ENCODE results near the gene BMERB1. TPM values are rescaled to one million over a fixed set of nuclear protein-coding genes. Genes with fewer than 3 reads are reported as not detected.

The BMERB1 gene
- total and polyA plus RNA-seq, 7 experiments from 2014 or later = 0.51 to 8.2 (median 2.3) TPM

DNA sequence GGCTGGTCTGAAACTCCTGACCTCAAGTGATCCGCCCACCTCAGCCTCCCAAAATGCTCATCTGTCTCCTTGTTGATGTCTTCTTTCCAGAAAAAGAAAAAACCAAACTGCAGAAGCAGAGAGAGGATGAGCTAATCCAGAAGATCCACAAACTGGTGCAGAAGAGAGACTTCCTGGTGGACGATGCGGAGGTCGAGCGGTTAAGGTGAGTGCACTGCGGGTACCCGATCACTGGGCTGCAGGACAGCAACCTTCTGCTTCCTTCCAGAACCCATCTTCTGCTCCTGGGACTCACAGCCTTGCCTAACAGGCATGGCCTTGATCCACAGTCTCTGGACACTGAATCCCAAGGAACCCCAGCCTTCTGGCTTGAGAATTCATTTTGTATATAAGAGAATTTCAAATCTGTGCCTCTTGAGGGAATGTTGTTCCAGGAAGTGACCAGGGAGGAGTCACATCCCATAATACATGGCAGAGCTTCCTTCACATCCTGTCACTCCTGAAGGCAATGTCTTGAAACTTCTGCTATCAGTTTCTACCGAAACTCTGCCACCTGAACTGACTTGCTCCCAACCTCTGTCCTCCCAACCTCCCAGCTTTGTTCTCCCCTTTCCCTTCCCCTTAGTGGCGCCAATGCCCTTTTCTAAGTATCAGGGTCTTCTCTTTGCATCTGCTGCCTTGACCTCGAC, 146.9 kb downstream of the BMERB1 start:
- Histone ChIP-seq H3K9me3 (ENCODE audit: control insufficient read depth in 2 of 3, low read length in 3 of 3) (peaks cover 0 to 6% (median 0%) of the 10 kb centered on the region in 3 experiments), H3K4me1 (ENCODE audit: control insufficient read depth in 2 of 2, insufficient read depth in 2 of 2, low read length in 2 of 2) (no peaks in the 10 kb centered on the region), H3K4me3 (ENCODE audit: low read length) (no peak overlapping the region), H3K36me3 (ENCODE audit: control insufficient read depth in 2 of 3, insufficient read depth in 3 of 3, low read length in 3 of 3) (no peaks in the 10 kb centered on the region), H3K27ac (ENCODE audit: low read depth, low read length) (no peak overlapping the region), H3K27me3 (ENCODE audit: control insufficient read depth in 2 of 2, insufficient read depth in 2 of 2, low read length in 2 of 2) (no peaks in the 10 kb centered on the region)
- H3K4me3 Mint-ChIP-seq = no peak overlapping the region
- ChIA-PET POLR2A (no interaction called here), CTCF (interaction anchor here (0.6 to 0.7 kb wide), 2 partner anchors 8 to 62 kb away, joined by 3 read pairs; no protein-coding TSS in a partner anchor)
- intact Hi-C loops (cut with micrococcal nuclease) = no loop called here
- H3K27ac Mint-ChIP-seq = peak overlapping the region in 1 of 9 donors; percentile 52
- peaks cover 0 to 15% (median 8%) of the 10 kb centered on the region in 11 donors for H3K9me3 Mint-ChIP-seq
- peaks cover 6 to 28% (median 8%) of the 10 kb centered on the region in 5 donors for H3K36me3 Mint-ChIP-seq
- H3K4me1 Mint-ChIP-seq = peaks cover 0 to 5% (median 0%) of the 10 kb centered on the region in 7 donors
- DNase-seq (no peak), ATAC-seq (no peak)
- no peaks in the 10 kb centered on the region for H3K27me3 Mint-ChIP-seq

DNA sequence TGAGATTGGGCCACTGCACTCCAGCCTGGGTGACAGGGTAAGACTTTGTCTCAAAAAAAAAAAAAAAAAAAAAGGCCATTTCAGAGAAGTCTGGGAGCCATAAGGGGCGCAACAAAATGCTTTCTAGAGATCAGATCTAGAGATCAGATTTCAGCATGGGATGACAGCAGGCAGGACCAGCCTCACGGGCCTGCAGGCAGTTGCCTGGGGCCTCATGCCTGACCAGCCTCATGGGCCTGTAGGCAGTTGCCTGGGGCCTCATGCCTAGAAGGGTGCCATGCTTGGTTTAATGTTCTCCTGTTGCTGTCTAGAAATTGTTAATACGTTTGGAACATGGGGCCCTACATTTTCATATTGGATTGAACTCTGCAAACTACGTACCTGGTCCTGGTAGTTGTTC, 149.1 kb downstream of the BMERB1 start:
- ATAC-seq (no peak), DNase-seq (no peak)
- Histone ChIP-seq H3K4me1 (ENCODE audit: control insufficient read depth in 2 of 2, insufficient read depth in 2 of 2, low read length in 2 of 2) (no peaks in the 10 kb centered on the region), H3K36me3 (ENCODE audit: control insufficient read depth in 2 of 3, insufficient read depth in 3 of 3, low read length in 3 of 3) (peaks cover 0 to 11% (median 0%) of the 10 kb centered on the region in 3 experiments), H3K4me3 (ENCODE audit: low read length) (no peak overlapping the region), H3K9me3 (ENCODE audit: control insufficient read depth in 2 of 3, low read length in 3 of 3) (peaks cover 0 to 11% (median 0%) of the 10 kb centered on the region in 3 experiments), H3K27ac (ENCODE audit: low read depth, low read length) (no peak overlapping the region), H3K27me3 (ENCODE audit: control insufficient read depth in 2 of 2, insufficient read depth in 2 of 2, low read length in 2 of 2) (no peaks in the 10 kb centered on the region)
- ChIA-PET POLR2A (interaction anchor here (1.0 kb wide), 1 partner anchor 9 kb away, joined by 3 read pairs; no protein-coding TSS in a partner anchor), CTCF (no interaction called here)
- Mint-ChIP-seq H3K36me3 (peaks cover 8 to 48% (median 25%) of the 10 kb centered on the region in 5 donors), H3K9me3 (peaks cover 0 to 24% (median 8%) of the 10 kb centered on the region in 11 donors), H3K4me1 (peaks cover 0 to 8% (median 0%) of the 10 kb centered on the region in 7 donors), H3K27me3 (no peaks in the 10 kb centered on the region), H3K27ac (no peak overlapping the region), H3K4me3 (no peak overlapping the region)
- intact Hi-C loops (cut with micrococcal nuclease) = no loop called here

DNA sequence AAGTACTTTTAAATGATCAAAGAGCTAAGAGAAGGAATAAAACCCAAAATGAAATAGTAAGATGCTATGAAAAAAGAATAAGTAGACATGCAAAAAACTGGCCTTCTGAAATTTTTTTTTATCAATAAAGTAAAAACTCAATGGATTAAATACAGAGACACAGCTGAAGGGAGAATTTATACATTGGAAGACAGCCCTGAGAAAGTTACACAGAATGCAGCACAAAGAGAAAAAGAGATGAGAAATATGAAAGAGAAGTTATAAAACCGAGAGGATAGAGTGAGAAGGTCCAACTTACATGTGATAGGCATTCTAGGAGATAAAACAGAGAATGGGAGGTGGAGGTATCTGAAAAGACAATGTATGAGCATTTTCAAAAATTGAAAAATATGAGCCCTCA, 151.6 kb downstream of the BMERB1 start:
- no peaks in the 10 kb centered on the region for H3K27me3 ChIP-seq (ENCODE audit: control insufficient read depth in 2 of 2, insufficient read depth in 2 of 2, low read length in 2 of 2)
- CTCF ChIA-PET = interaction anchor here (0.6 kb wide), 1 partner anchor 39 kb away, joined by 3 read pairs; no protein-coding TSS in a partner anchor
- H3K4me3 ChIP-seq (ENCODE audit: low read length) = no peak overlapping the region
- peaks cover 8 to 55% (median 28%) of the 10 kb centered on the region in 5 donors for H3K36me3 Mint-ChIP-seq
- POLR2A ChIA-PET = interaction anchor here (1.3 kb wide), 1 partner anchor 82 kb away, joined by 3 read pairs; no protein-coding TSS in a partner anchor
- H3K4me3 Mint-ChIP-seq = no peak overlapping the region
- peaks cover 0 to 11% (median 0%) of the 10 kb centered on the region in 3 experiments for H3K9me3 ChIP-seq (ENCODE audit: control insufficient read depth in 2 of 3, low read length in 3 of 3)
- peak overlapping the region in 5 of 9 donors; percentile 2 to 98 (median 43) for H3K27ac Mint-ChIP-seq
- peaks cover 5 to 22% (median 13%) of the 10 kb centered on the region in 7 donors for H3K4me1 Mint-ChIP-seq
- no peaks in the 10 kb centered on the region for H3K27me3 Mint-ChIP-seq
- H3K36me3 ChIP-seq (ENCODE audit: control insufficient read depth in 2 of 3, insufficient read depth in 3 of 3, low read length in 3 of 3) = peaks cover 0 to 11% (median 0%) of the 10 kb centered on the region in 3 experiments
- DNase-seq = no peak
- H3K4me1 ChIP-seq (ENCODE audit: control insufficient read depth in 2 of 2, insufficient read depth in 2 of 2, low read length in 2 of 2) = peaks cover 7 to 12% of the 10 kb centered on the region in 2 donors
- H3K9me3 Mint-ChIP-seq = peaks cover 0 to 26% (median 8%) of the 10 kb centered on the region in 11 donors
- no peak overlapping the region for H3K27ac ChIP-seq (ENCODE audit: low read depth, low read length)
- intact Hi-C loops (cut with micrococcal nuclease) = no loop called here
- no peak for ATAC-seq

DNA sequence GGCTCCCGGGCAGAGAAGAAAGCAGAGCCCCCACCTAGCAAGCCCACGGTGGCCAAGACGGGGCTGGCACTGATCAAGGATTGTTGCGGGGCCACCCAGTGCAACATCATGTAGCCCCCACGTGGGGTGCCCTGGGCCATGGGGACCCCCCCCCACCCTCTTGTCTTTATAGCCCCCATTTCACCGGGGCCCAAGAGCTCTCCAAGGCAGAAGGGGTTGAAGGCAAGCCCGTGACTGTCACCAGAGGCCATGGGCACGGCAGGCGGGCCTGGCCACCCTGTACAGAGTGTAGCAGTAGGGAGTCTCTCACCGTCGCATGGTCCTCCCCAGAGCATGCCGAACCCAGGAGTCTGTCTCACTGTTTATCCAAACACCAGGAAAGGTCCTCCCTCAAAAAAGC, 152.3 kb downstream of the BMERB1 start:
- ATAC-seq (no peak), DNase-seq (no peak)
- ChIA-PET POLR2A (interaction anchor here (1.3 kb wide), 1 partner anchor 81 kb away, joined by 3 read pairs; no protein-coding TSS in a partner anchor), CTCF (no interaction called here)
- Mint-ChIP-seq H3K36me3 (peaks cover 8 to 57% (median 28%) of the 10 kb centered on the region in 5 donors), H3K4me1 (peaks cover 12 to 26% (median 17%) of the 10 kb centered on the region in 7 donors), H3K27me3 (no peaks in the 10 kb centered on the region), H3K27ac (peak overlapping the region in 4 of 9 donors; percentile 25 to 98 (median 79)), H3K9me3 (peaks cover 0 to 26% (median 8%) of the 10 kb centered on the region in 11 donors), H3K4me3 (no peak overlapping the region)
- H3K36me3 ChIP-seq (ENCODE audit: control insufficient read depth in 2 of 3, insufficient read depth in 3 of 3, low read length in 3 of 3) = peaks cover 0 to 11% (median 0%) of the 10 kb centered on the region in 3 experiments
- peaks cover 0 to 11% (median 0%) of the 10 kb centered on the region in 3 experiments for H3K9me3 ChIP-seq (ENCODE audit: control insufficient read depth in 2 of 3, low read length in 3 of 3)
- intact Hi-C loops (cut with micrococcal nuclease) = no loop called here
- no peak overlapping the region for H3K4me3 ChIP-seq (ENCODE audit: low read length)
- H3K27ac ChIP-seq (ENCODE audit: low read depth, low read length) = no peak overlapping the region
- peaks cover 14 to 19% of the 10 kb centered on the region in 2 donors for H3K4me1 ChIP-seq (ENCODE audit: control insufficient read depth in 2 of 2, insufficient read depth in 2 of 2, low read length in 2 of 2)
- H3K27me3 ChIP-seq (ENCODE audit: control insufficient read depth in 2 of 2, insufficient read depth in 2 of 2, low read length in 2 of 2) = no peaks in the 10 kb centered on the region

DNA sequence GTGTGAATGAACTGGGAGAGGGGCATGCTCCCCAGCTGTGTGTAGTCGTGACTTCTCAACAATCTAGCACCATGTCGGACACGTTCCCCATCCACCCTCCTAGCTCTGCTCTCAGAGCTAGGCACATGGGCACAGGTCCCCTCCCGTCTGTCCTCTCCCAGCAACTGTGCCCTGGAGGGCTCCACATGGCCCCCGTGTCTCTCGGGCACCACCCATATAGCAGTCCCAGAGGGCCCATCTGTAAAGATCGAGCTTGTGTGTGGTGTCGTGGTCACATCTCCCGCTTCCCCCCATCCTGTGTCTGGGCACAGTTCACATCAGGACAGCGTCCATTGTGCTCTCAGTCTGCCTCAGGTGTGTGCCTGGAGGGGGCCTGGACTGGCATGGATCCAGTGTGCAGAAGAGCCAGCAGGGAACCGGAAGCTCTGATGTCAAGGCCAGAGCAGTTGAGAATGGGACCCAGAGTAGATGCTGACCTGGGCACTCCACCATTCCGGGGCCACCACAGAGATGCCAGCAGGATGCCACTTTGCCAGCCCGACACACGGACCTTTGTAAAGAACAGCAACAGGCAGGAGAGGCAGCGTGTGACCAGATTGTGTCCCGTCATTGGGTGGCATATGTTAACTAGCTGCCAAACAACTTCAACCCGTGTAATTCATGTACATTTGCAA, 152.9 kb downstream of the BMERB1 start:
- Mint-ChIP-seq H3K36me3 (peaks cover 8 to 57% (median 28%) of the 10 kb centered on the region in 5 donors), H3K9me3 (peaks cover 0 to 26% (median 8%) of the 10 kb centered on the region in 11 donors), H3K4me3 (peak overlapping the region in 1 of 10 donors; percentile 45), H3K4me1 (peaks cover 13 to 28% (median 20%) of the 10 kb centered on the region in 7 donors), H3K27me3 (no peaks in the 10 kb centered on the region), H3K27ac (peak overlapping the region in 6 of 9 donors; percentile 25 to 98 (median 54))
- CTCF ChIA-PET = no interaction called here
- no peak overlapping the region for H3K4me3 ChIP-seq (ENCODE audit: low read length)
- no peak for DNase-seq
- intact Hi-C loops (cut with micrococcal nuclease) = no loop called here
- no peak overlapping the region for H3K27ac ChIP-seq (ENCODE audit: low read depth, low read length)
- peaks cover 16 to 22% of the 10 kb centered on the region in 2 donors for H3K4me1 ChIP-seq (ENCODE audit: control insufficient read depth in 2 of 2, insufficient read depth in 2 of 2, low read length in 2 of 2)
- ATAC-seq = no peak
- H3K9me3 ChIP-seq (ENCODE audit: control insufficient read depth in 2 of 3, low read length in 3 of 3) = peaks cover 0 to 11% (median 0%) of the 10 kb centered on the region in 3 experiments
- H3K36me3 ChIP-seq (ENCODE audit: control insufficient read depth in 2 of 3, insufficient read depth in 3 of 3, low read length in 3 of 3) = peaks cover 0 to 11% (median 0%) of the 10 kb centered on the region in 3 experiments
- POLR2A ChIA-PET = interaction anchor here (0.6 to 5.9 kb wide), 3 partner anchors 56 to 80 kb away, joined by 3 to 50 read pairs (median 3); partner anchors contain the start of gene MARF1
- H3K27me3 ChIP-seq (ENCODE audit: control insufficient read depth in 2 of 2, insufficient read depth in 2 of 2, low read length in 2 of 2) = no peaks in the 10 kb centered on the region

DNA sequence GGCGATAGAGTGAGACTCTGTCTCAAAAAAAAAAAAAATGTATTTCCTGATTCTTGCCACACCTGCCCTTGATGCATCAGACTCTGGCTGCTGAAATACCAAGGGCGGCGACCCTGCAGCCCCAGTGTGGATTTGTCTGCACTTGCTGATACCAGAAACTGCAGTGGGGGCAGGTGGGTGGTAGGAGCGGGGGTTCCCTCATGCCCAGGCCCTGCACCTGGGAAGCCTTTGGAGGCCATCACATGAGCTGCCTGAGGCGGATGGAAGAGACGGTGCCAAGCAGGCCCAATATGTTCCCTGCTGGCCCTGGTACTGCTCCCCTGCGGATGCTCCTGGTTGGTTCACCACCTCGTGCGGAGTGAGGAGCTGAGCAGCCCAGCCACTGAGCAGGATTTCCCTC, 157.9 kb downstream of the BMERB1 start:
- H3K27me3 Mint-ChIP-seq = no peaks in the 10 kb centered on the region
- no peak for DNase-seq
- Histone ChIP-seq H3K4me1 (ENCODE audit: control insufficient read depth in 2 of 2, insufficient read depth in 2 of 2, low read length in 2 of 2) (peaks cover 20 to 24% of the 10 kb centered on the region in 2 donors), H3K27ac (ENCODE audit: low read depth, low read length) (peak overlapping the region; percentile 37), H3K27me3 (ENCODE audit: control insufficient read depth in 2 of 2, insufficient read depth in 2 of 2, low read length in 2 of 2) (no peaks in the 10 kb centered on the region), H3K9me3 (ENCODE audit: control insufficient read depth in 2 of 3, low read length in 3 of 3) (no peaks in the 10 kb centered on the region), H3K36me3 (ENCODE audit: control insufficient read depth in 2 of 3, insufficient read depth in 3 of 3, low read length in 3 of 3) (peaks cover 4 to 36% (median 8%) of the 10 kb centered on the region in 3 experiments), H3K4me3 (ENCODE audit: low read length) (no peak overlapping the region)
- peaks cover 13 to 59% (median 27%) of the 10 kb centered on the region in 7 donors for H3K4me1 Mint-ChIP-seq
- intact Hi-C loops (cut with micrococcal nuclease) = loop anchor here in 1 of 2 donors (5.0 kb wide), 2 partner anchors 45 to 110 kb away; no protein-coding TSS in a partner anchor
- no peak for ATAC-seq
- H3K27ac Mint-ChIP-seq = peak overlapping the region; percentile 40 to 98 (median 84)
- CTCF ChIA-PET = no interaction called here
- peaks cover 0 to 9% (median 0%) of the 10 kb centered on the region in 11 donors for H3K9me3 Mint-ChIP-seq
- peak overlapping the region in 2 of 10 donors; percentile 20 to 39 for H3K4me3 Mint-ChIP-seq
- H3K36me3 Mint-ChIP-seq = peaks cover 5 to 59% (median 29%) of the 10 kb centered on the region in 5 donors
- POLR2A ChIA-PET = interaction anchor here (0.6 to 5.9 kb wide), 4 partner anchors 9 to 480 kb away, joined by 3 to 50 read pairs (median 5); partner anchors contain the start of gene MARF1

Data from naive thymus-derived CD4-positive, alpha-beta T cell (primary cell).